HG02938 (cell line): ENCODE data around the gene TEX38.
A peak's percentile ranks its signal among the peaks of the same experiment; 100 is the strongest.
"Not testable (repeated sequence)": the region's sequence is repeated elsewhere in the genome, so short reads cannot be mapped to it uniquely, and the experiment has no call there.

Experiments used
- ATAC-seq: cut with Tn5 transposase; IDR thresholded peaks from one replicate; pipeline ENCODE4 v1.9.1; 2021; ENCODE audit warnings: mild to moderate bottlenecking, moderate library complexity; ENCODE audit not compliant: unreplicated experiment

The TEX38 gene

GRCh38 chr1:46687093-46687659 lies 15.5 kb downstream of the TEX38 start:
- ATAC-seq: no peak

- no peak for ATAC-seq
These were observed 16.4 kb downstream of the TEX38 start for GRCh38 chr1:46687921-46688509.

GRCh38 chr1:46689356-46689755 lies 17.7 kb downstream of the TEX38 start:
- ATAC-seq: no peak

GRCh38 chr1:46689897-46690296 lies 18.2 kb downstream of the TEX38 start:
- ATAC-seq: no peak

- ATAC-seq: no peak
These were observed 19.3 kb downstream of the TEX38 start for GRCh38 chr1:46690931-46691421.

- no peak for ATAC-seq
These were observed 20.5 kb downstream of the TEX38 start for GRCh38 chr1:46691997-46692790.

GRCh38 chr1:46692811-46693770 lies 21.4 kb downstream of the TEX38 start:
- no peak for ATAC-seq

- not testable (repeated sequence) for ATAC-seq
These were observed 23.0 kb downstream of the TEX38 start for GRCh38 chr1:46694676-46695075.

- no peak for ATAC-seq
These were observed 25.4 kb downstream of the TEX38 start for GRCh38 chr1:46697053-46697452.

GRCh38 chr1:46699666-46700065 lies 28.0 kb downstream of the TEX38 start:
- no peak for ATAC-seq

- no peak for ATAC-seq
These were observed 32.4 kb downstream of the TEX38 start for GRCh38 chr1:46703927-46704641.

- no peak for ATAC-seq
These were observed 33.8 kb downstream of the TEX38 start for GRCh38 chr1:46705408-46705807.

GRCh38 chr1:46708121-46708520 lies 36.5 kb downstream of the TEX38 start:
- no peak for ATAC-seq

- ATAC-seq: no peak
These were observed 43.3 kb downstream of the TEX38 start for GRCh38 chr1:46714976-46715375.

- no peak for ATAC-seq
These were observed 46.0 kb downstream of the TEX38 start for GRCh38 chr1:46717654-46718053.

- ATAC-seq: peak; percentile 21
These were observed 46.7 kb downstream of the TEX38 start for GRCh38 chr1:46718340-46718726.

- peak; percentile 92 for ATAC-seq
These were observed 47.3 kb downstream of the TEX38 start, which contains the start of gene EFCAB14 for GRCh38 chr1:46718727-46719622. Gene EFCAB14, minus strand, starts transcription at chr1:46719114. Its CDS starts 1,027 bp downstream, at chr1:46718087.

- no peak for ATAC-seq
These were observed 48.0 kb downstream of the TEX38 start for GRCh38 chr1:46719689-46720088.

GRCh38 chr1:46720319-46720718 lies 48.7 kb downstream of the TEX38 start:
- ATAC-seq: not testable (repeated sequence)
